H9 (cell line): ENCODE measurements around the gene SLC35D3. TPM values are rescaled to one million over a fixed set of nuclear protein-coding genes. Genes with fewer than 3 reads are reported as not detected.

ENCODE experiments used
- DNase-seq: peaks from one replicate; pipeline ENCODE4 v3.0.0-alpha.2; 2017
- H2AFZ ChIP-seq: one replicate; pipeline ENCODE4 v1.6.1; 2013; ENCODE audit warnings: mild to moderate bottlenecking, low read length, control low read depth, moderate library complexity
- H2AK5ac ChIP-seq: 2 replicates; pipeline ENCODE4 v1.6.1; 2013; ENCODE audit warnings: low read length, control low read depth, mixed read lengths; ENCODE audit not compliant: insufficient read length
- H2BK120ac ChIP-seq: one replicate; pipeline ENCODE4 v1.6.1; 2013; ENCODE audit warnings: low read depth, mild to moderate bottlenecking, low read length, control low read depth, inconsistent platforms; ENCODE audit not compliant: poor library complexity, severe bottlenecking
- H2BK12ac ChIP-seq: 2 replicates; pipeline ENCODE4 v1.6.1; 2013; ENCODE audit warnings: low read length, control low read depth, mixed read lengths, low read depth; ENCODE audit not compliant: insufficient read length
- H2BK15ac ChIP-seq: 2 replicates; pipeline ENCODE4 v1.6.1; 2013; ENCODE audit warnings: low read depth, low read length, control low read depth
- H2BK20ac ChIP-seq: one replicate; pipeline ENCODE4 v1.6.1; 2013; ENCODE audit warnings: low read depth, mild to moderate bottlenecking, low read length, control low read depth, inconsistent platforms; ENCODE audit not compliant: poor library complexity, severe bottlenecking
- H2BK5ac ChIP-seq: 2 replicates; pipeline ENCODE4 v1.6.1; 2013; ENCODE audit warnings: low read length, control low read depth, mixed read lengths; ENCODE audit not compliant: insufficient read length
- H3K14ac ChIP-seq: 2 replicates; pipeline ENCODE4 v1.6.1; 2013; ENCODE audit warnings: low read length, control low read depth; ENCODE audit not compliant: insufficient read depth
- H3K18ac ChIP-seq: 2 replicates; pipeline ENCODE4 v1.6.1; 2013; ENCODE audit warnings: low read depth, mild to moderate bottlenecking, mixed read lengths, low read length, control low read depth; ENCODE audit not compliant: insufficient read length
- H3K23ac ChIP-seq: 2 replicates; pipeline ENCODE4 v1.6.1; 2013; ENCODE audit warnings: low read length, control low read depth, mixed read lengths, low read depth; ENCODE audit not compliant: insufficient read length
- H3K23me2 ChIP-seq: 2 replicates; pipeline ENCODE4 v1.6.1; 2013; ENCODE audit warnings: low read depth, mild to moderate bottlenecking, mixed read lengths, low read length, control low read depth; ENCODE audit not compliant: insufficient read length, poor library complexity, severe bottlenecking
- H3K27ac ChIP-seq: 2 replicates; pipeline ENCODE4 v1.5.1; 2013; ENCODE audit warnings: low read length, control low read depth, mixed read lengths, low read depth; ENCODE audit not compliant: insufficient read length
- H3K27me3 ChIP-seq: 2 replicates; pipeline ENCODE4 v1.6.1; 2013; ENCODE audit warnings: low read length, control low read depth, inconsistent platforms; ENCODE audit not compliant: insufficient read depth
- H3K4ac ChIP-seq: 2 replicates; pipeline ENCODE4 v1.6.1; 2013; ENCODE audit warnings: low read depth, mild to moderate bottlenecking, control low read depth, inconsistent platforms, low read length, moderate library complexity
- H3K4me1 ChIP-seq: 2 replicates; pipeline ENCODE4 v1.6.1; 2013; ENCODE audit warnings: low read length, control low read depth, inconsistent platforms; ENCODE audit not compliant: insufficient read depth
- H3K4me2 ChIP-seq: 2 replicates; pipeline ENCODE4 v1.6.1; 2013; ENCODE audit warnings: low read length, control low read depth, mixed read lengths; ENCODE audit not compliant: insufficient read length, insufficient read depth
- H3K56ac ChIP-seq: 2 replicates; pipeline ENCODE4 v1.6.1; 2013; ENCODE audit warnings: low read depth, mild to moderate bottlenecking, mixed read lengths, low read length, control low read depth; ENCODE audit not compliant: insufficient read length
- H3K79me1 ChIP-seq: 2 replicates; pipeline ENCODE4 v1.6.1; 2013; ENCODE audit warnings: low read depth, mild to moderate bottlenecking, moderate library complexity, low read length, control low read depth, inconsistent platforms; ENCODE audit not compliant: insufficient read depth, poor library complexity, severe bottlenecking
- H3K79me2 ChIP-seq: 2 replicates; pipeline ENCODE4 v1.6.1; 2013; ENCODE audit warnings: low read length, control low read depth, inconsistent platforms; ENCODE audit not compliant: insufficient read depth
- H3K9ac ChIP-seq: 2 replicates; pipeline ENCODE4 v1.6.1; 2013; ENCODE audit warnings: low read length, control low read depth, mixed read lengths; ENCODE audit not compliant: insufficient read length; ENCODE audit errors: extremely low read depth
- H3K9me3 ChIP-seq: one replicate; pipeline ENCODE4 v1.6.1; 2013; ENCODE audit warnings: low read depth, low read length, inconsistent platforms; ENCODE audit not compliant: control insufficient read depth
- H3T11ph ChIP-seq: one replicate; pipeline ENCODE4 v1.6.1; 2013; ENCODE audit warnings: mild to moderate bottlenecking, low read length, control low read depth, inconsistent platforms
- H4K20me1 ChIP-seq: one replicate; pipeline ENCODE4 v1.6.1; 2013; ENCODE audit not compliant: control insufficient read depth, insufficient read length, insufficient read depth
- H4K5ac ChIP-seq: 2 replicates; pipeline ENCODE4 v1.6.1; 2013; ENCODE audit warnings: low read depth, mild to moderate bottlenecking, mixed read lengths, low read length, control low read depth; ENCODE audit not compliant: insufficient read length
- H4K8ac ChIP-seq: replicated peaks from 2 replicates; pipeline ENCODE4 v1.6.1; 2013; ENCODE audit warnings: low read length, control low read depth, mixed read lengths, low read depth; ENCODE audit not compliant: insufficient read length
- H4K91ac ChIP-seq: 2 replicates; pipeline ENCODE4 v1.6.1; 2013; ENCODE audit warnings: low read depth, mild to moderate bottlenecking, moderate library complexity, mixed read lengths, low read length, control low read depth; ENCODE audit not compliant: insufficient read length
- H3K27ac Mint-ChIP-seq, 3 experiments: 2 replicates in 2 of 3; 3 replicates in 1 of 3; pipeline ENCODE4 v1.8.0; 2020 to 2021; ENCODE audit warnings: mixed read lengths in 3 of 3, mild to moderate bottlenecking in 1 of 3, moderate library complexity in 1 of 3
- H3K27me3 Mint-ChIP-seq: 2 replicates; pipeline ENCODE4 v1.8.0; 2021; ENCODE audit warnings: low read depth, mild to moderate bottlenecking, moderate library complexity, mixed read lengths
- H3K36me3 Mint-ChIP-seq, 3 experiments: 2 replicates in 2 of 3; 3 replicates in 1 of 3; pipeline ENCODE4 v1.8.0; 2020 to 2021; ENCODE audit warnings: low read depth in 3 of 3, mixed read lengths in 3 of 3; ENCODE audit not compliant: insufficient read depth in 1 of 3
- H3K4me1 Mint-ChIP-seq, 2 experiments: 2 replicates each; pipeline ENCODE4 v1.8.0; 2020; ENCODE audit warnings: mixed read lengths in 2 of 2
- H3K4me3 Mint-ChIP-seq, 2 experiments: 2 replicates in 1 of 2; 3 replicates in 1 of 2; pipeline ENCODE4 v1.8.0; 2020 to 2021; ENCODE audit warnings: mild to moderate bottlenecking in 2 of 2, mixed read lengths in 2 of 2, moderate library complexity in 1 of 2
- H3K9me3 Mint-ChIP-seq, 2 experiments: 2 replicates in 1 of 2; 3 replicates in 1 of 2; pipeline ENCODE4 v1.8.0; 2020; ENCODE audit warnings: mild to moderate bottlenecking in 2 of 2, mixed read lengths in 2 of 2, moderate library complexity in 1 of 2
- WGBS: extraction: QIAGEN DNeasy Blood & Tissue Kit; methylation state at CpG from one replicate; pipeline ENCODE4 v1.1.7; 2013; ENCODE audit warnings: missing lambda C conversion rate, low lambda C conversion rate, mixed read lengths; ENCODE audit not compliant: insufficient read length; ENCODE audit errors: extremely low coverage; 5-methylcytosine and 5-hydroxymethylcytosine counted together
- total RNA-seq: library from RNA; stranded (reverse); gene quantifications from 2 replicates; pipeline ENCODE4 v1.2.1, GENCODE V29; 2021
- TF ChIP-seq, protein P1 (sequence below): fragments of 200-600 bp; sonication (generic); conservative IDR thresholded peaks from 3 replicates; pipeline ENCODE4 v1.8.0; 2021; ENCODE audit warnings: antibody characterized with exemption, mild to moderate bottlenecking

SLC35D3 gene
- total RNA-seq, 1 experiment from 2014 or later = 0.17 TPM

GRCh38 chr6:136962661-136963060, 40.6 kb downstream of the SLC35D3 start:
- H2AK5ac ChIP-seq = no peak overlapping the region
- Mint-ChIP-seq H3K9me3 (no peaks in the 10 kb centered on the region), H3K27ac (no peak overlapping the region; a peak in 1 of 7 replicates), H3K4me3 (no peak overlapping the region), H3K4me1 (peaks cover 31 to 42% of the 10 kb centered on the region in 2 experiments), H3K27me3 (peaks cover 5% of the 10 kb centered on the region), H3K36me3 (no peaks in the 10 kb centered on the region)
- no peaks in the 10 kb centered on the region for H3K9me3 ChIP-seq
- no peak overlapping the region for H2BK120ac ChIP-seq
- H3K27ac ChIP-seq = no peak overlapping the region
- H3K56ac ChIP-seq = no peak overlapping the region
- DNase-seq = peak; percentile 61
- H4K91ac ChIP-seq = no peak overlapping the region
- no peak overlapping the region for H3K14ac ChIP-seq
- no peak overlapping the region for H2BK12ac ChIP-seq
- no peak overlapping the region for H3K18ac ChIP-seq
- no peaks in the 10 kb centered on the region for H3K23me2 ChIP-seq
- no peak overlapping the region for H3T11ph ChIP-seq
- H3K4ac ChIP-seq = no peak overlapping the region
- H3K9ac ChIP-seq = no peak overlapping the region
- WGBS = no CpG with 5 or more reads among the region's 4 CpGs
- TF ChIP-seq, protein P1, sequence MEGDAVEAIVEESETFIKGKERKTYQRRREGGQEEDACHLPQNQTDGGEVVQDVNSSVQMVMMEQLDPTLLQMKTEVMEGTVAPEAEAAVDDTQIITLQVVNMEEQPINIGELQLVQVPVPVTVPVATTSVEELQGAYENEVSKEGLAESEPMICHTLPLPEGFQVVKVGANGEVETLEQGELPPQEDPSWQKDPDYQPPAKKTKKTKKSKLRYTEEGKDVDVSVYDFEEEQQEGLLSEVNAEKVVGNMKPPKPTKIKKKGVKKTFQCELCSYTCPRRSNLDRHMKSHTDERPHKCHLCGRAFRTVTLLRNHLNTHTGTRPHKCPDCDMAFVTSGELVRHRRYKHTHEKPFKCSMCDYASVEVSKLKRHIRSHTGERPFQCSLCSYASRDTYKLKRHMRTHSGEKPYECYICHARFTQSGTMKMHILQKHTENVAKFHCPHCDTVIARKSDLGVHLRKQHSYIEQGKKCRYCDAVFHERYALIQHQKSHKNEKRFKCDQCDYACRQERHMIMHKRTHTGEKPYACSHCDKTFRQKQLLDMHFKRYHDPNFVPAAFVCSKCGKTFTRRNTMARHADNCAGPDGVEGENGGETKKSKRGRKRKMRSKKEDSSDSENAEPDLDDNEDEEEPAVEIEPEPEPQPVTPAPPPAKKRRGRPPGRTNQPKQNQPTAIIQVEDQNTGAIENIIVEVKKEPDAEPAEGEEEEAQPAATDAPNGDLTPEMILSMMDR = no peak
- H3K27me3 ChIP-seq = no peaks in the 10 kb centered on the region
- H4K20me1 ChIP-seq = no peaks in the 10 kb centered on the region
- H2AFZ ChIP-seq = no peak overlapping the region
- H3K79me1 ChIP-seq = no peaks in the 10 kb centered on the region
- H2BK15ac ChIP-seq = no peak overlapping the region
- no peak overlapping the region for H3K23ac ChIP-seq
- no peak overlapping the region for H4K8ac ChIP-seq
- H4K5ac ChIP-seq = no peak overlapping the region
- H3K4me1 ChIP-seq = peaks cover 14% of the 10 kb centered on the region
- no peak overlapping the region for H2BK20ac ChIP-seq
- H3K4me2 ChIP-seq = no peak overlapping the region
- H3K79me2 ChIP-seq = no peaks in the 10 kb centered on the region
- no peak overlapping the region for H2BK5ac ChIP-seq
